Endodermal cell (in vitro differentiated cells): ENCODE measurements around the gene RIT2. TPM values are rescaled to one million over a fixed set of nuclear protein-coding genes. Genes with fewer than 3 reads are reported as not detected.

Experiments
- DNase-seq: peaks from one replicate; pipeline ENCODE4 v3.0.0-alpha.2; 2017
- H3K27ac ChIP-seq: 2 replicates; pipeline ENCODE4 v1.5.1; 2013; ENCODE audit warnings: mild to moderate bottlenecking, low read depth, low read length, moderate library complexity
- H3K27me3 ChIP-seq: 2 replicates; pipeline ENCODE4 v1.6.1; 2013; ENCODE audit warnings: mild to moderate bottlenecking, low read length, moderate library complexity; ENCODE audit not compliant: insufficient read depth, control insufficient read depth, poor library complexity, severe bottlenecking
- H3K36me3 ChIP-seq: 2 replicates; pipeline ENCODE4 v1.7.0; 2013; ENCODE audit warnings: mild to moderate bottlenecking, low read length, moderate library complexity; ENCODE audit not compliant: control insufficient read depth, insufficient read depth
- H3K4me1 ChIP-seq: one replicate; pipeline ENCODE4 v1.7.0; 2013; ENCODE audit warnings: low read length; ENCODE audit not compliant: control insufficient read depth, insufficient read depth
- H3K4me3 ChIP-seq: 2 replicates; pipeline ENCODE4 v1.5.1; 2013; ENCODE audit warnings: mild to moderate bottlenecking, low read length, moderate library complexity
- H3K9ac ChIP-seq: 2 replicates; pipeline ENCODE4 v1.6.1; 2013; ENCODE audit warnings: mild to moderate bottlenecking, low read length, moderate library complexity; ENCODE audit not compliant: poor library complexity, severe bottlenecking; ENCODE audit errors: extremely low read depth
- H3K9me3 ChIP-seq: 2 replicates; pipeline ENCODE4 v1.6.1; 2013; ENCODE audit warnings: mild to moderate bottlenecking, low read length, moderate library complexity; ENCODE audit not compliant: control insufficient read depth
- H3K27ac Mint-ChIP-seq: 2 replicates; pipeline ENCODE4 v1.8.0; 2020; ENCODE audit warnings: mixed read lengths
- H3K27me3 Mint-ChIP-seq: 2 replicates; pipeline ENCODE4 v1.8.0; 2021; ENCODE audit warnings: mild to moderate bottlenecking, mixed read lengths; ENCODE audit not compliant: insufficient read depth
- H3K36me3 Mint-ChIP-seq: 2 replicates; pipeline ENCODE4 v1.8.0; 2020; ENCODE audit warnings: low read depth, mixed read lengths
- H3K4me1 Mint-ChIP-seq: 2 replicates; pipeline ENCODE4 v1.8.0; 2020; ENCODE audit warnings: mixed read lengths
- H3K4me3 Mint-ChIP-seq: 2 replicates; pipeline ENCODE4 v1.8.0; 2020; ENCODE audit warnings: mild to moderate bottlenecking, moderate library complexity, mixed read lengths
- H3K9me3 Mint-ChIP-seq: 2 replicates; pipeline ENCODE4 v1.8.0; 2020; ENCODE audit warnings: mild to moderate bottlenecking, mixed read lengths
- WGBS, 2 experiments: methylation state at CpG; one replicate each; pipeline versions ENCODE4 v1.1.5 to v1.1.7; 2013; ENCODE audit warnings: missing lambda C conversion rate in 2 of 2, mixed read lengths in 1 of 2; ENCODE audit not compliant: insufficient coverage in 1 of 2, insufficient read length in 1 of 2; 5-methylcytosine and 5-hydroxymethylcytosine counted together
- total RNA-seq, 2 donors: library from RNA; stranded (reverse); fragmentation: NEBNext Ultra II Directional in 1 of 2; extraction: Animal tissue kit (Norgen Biotek cat#: 25700) in 1 of 2; gene quantifications; 2 replicates in 1 of 2; 3 replicates in 1 of 2; pipeline ENCODE4 v1.2.1, GENCODE V29; 2021
- TF ChIP-seq, protein P1 (sequence below): fragments of 200-600 bp; sonication (generic); conservative IDR thresholded peaks from 2 replicates; pipeline ENCODE4 v1.5.0; 2021; ENCODE audit warnings: antibody characterized with exemption, mild to moderate bottlenecking

Gene RIT2
- total RNA-seq, 2 donors from 2014 or later = 0.81 TPM; not detected in 1

DNA sequence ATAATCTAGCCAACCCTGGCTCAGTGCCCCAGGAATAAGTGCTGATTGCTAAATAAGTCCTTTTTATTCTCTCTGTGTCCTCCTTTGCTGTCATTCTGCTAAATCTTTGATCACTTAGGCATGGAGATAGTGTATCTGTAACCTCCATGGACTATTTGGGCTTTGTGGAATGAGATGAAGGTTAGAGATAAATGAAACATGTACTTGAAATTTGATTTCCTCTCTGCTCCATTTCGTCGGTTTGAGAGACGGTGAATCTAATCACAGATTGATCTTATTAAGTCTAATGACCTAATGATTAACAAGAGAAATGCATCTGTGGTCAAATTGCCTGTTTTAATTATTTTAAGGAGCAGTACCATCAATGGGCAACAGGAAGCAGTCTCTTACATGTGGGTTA lies 159.2 kb downstream of the RIT2 start:
- no peak overlapping the region for H3K4me3 Mint-ChIP-seq
- no peak for DNase-seq
- H3K36me3 Mint-ChIP-seq = no peaks in the 10 kb centered on the region
- no peaks in the 10 kb centered on the region for H3K27me3 Mint-ChIP-seq
- Histone ChIP-seq H3K9me3 (no peaks in the 10 kb centered on the region), H3K27me3 (no peaks in the 10 kb centered on the region), H3K36me3 (no peaks in the 10 kb centered on the region), H3K4me1 (peaks cover 6% of the 10 kb centered on the region), H3K4me3 (no peak overlapping the region), H3K9ac (no peak overlapping the region), H3K27ac (no peak overlapping the region)
- 74 to 96% methylated on average over 3 of the region's 3 CpGs for WGBS, 2 experiments
- H3K4me1 Mint-ChIP-seq = peaks cover 10% of the 10 kb centered on the region
- H3K27ac Mint-ChIP-seq = no peak overlapping the region
- TF ChIP-seq, protein P1, sequence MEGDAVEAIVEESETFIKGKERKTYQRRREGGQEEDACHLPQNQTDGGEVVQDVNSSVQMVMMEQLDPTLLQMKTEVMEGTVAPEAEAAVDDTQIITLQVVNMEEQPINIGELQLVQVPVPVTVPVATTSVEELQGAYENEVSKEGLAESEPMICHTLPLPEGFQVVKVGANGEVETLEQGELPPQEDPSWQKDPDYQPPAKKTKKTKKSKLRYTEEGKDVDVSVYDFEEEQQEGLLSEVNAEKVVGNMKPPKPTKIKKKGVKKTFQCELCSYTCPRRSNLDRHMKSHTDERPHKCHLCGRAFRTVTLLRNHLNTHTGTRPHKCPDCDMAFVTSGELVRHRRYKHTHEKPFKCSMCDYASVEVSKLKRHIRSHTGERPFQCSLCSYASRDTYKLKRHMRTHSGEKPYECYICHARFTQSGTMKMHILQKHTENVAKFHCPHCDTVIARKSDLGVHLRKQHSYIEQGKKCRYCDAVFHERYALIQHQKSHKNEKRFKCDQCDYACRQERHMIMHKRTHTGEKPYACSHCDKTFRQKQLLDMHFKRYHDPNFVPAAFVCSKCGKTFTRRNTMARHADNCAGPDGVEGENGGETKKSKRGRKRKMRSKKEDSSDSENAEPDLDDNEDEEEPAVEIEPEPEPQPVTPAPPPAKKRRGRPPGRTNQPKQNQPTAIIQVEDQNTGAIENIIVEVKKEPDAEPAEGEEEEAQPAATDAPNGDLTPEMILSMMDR = peak; percentile 61
- peaks cover 5% of the 10 kb centered on the region for H3K9me3 Mint-ChIP-seq

DNA sequence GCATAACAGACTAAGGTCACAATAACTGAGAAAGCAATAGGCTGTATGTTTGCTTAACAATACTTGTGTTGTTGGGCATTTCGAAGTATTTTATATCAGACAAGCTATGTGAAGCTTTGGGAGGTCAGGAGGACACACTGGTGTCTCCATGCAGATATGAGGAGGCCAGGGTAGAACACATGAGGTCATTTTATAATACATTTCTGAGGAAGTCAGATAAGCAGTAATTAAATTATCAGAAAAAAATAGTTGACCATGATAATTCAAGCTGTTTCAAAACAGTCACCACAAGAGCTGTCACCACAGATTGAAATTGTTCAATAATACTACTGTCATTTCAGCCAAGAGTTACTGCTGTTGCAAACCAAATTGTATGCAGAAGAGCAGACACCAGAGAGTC lies 160.6 kb downstream of the RIT2 start:
- peaks cover 10% of the 10 kb centered on the region for H3K4me1 Mint-ChIP-seq
- H3K36me3 ChIP-seq = no peaks in the 10 kb centered on the region
- H3K36me3 Mint-ChIP-seq = no peaks in the 10 kb centered on the region
- H3K27me3 Mint-ChIP-seq = no peaks in the 10 kb centered on the region
- no peaks in the 10 kb centered on the region for H3K27me3 ChIP-seq
- H3K9me3 ChIP-seq = no peaks in the 10 kb centered on the region
- no peak overlapping the region for H3K27ac ChIP-seq
- no peak overlapping the region for H3K9ac ChIP-seq
- DNase-seq = no peak
- peaks cover 5% of the 10 kb centered on the region for H3K9me3 Mint-ChIP-seq
- no peak overlapping the region for H3K4me3 Mint-ChIP-seq
- H3K27ac Mint-ChIP-seq = no peak overlapping the region
- WGBS, 2 experiments = 91 to 94% methylated on average over 1 of the region's 1 CpG
- TF ChIP-seq, protein P1 = no peak
- H3K4me1 ChIP-seq = peaks cover 4% of the 10 kb centered on the region
- no peak overlapping the region for H3K4me3 ChIP-seq

DNA sequence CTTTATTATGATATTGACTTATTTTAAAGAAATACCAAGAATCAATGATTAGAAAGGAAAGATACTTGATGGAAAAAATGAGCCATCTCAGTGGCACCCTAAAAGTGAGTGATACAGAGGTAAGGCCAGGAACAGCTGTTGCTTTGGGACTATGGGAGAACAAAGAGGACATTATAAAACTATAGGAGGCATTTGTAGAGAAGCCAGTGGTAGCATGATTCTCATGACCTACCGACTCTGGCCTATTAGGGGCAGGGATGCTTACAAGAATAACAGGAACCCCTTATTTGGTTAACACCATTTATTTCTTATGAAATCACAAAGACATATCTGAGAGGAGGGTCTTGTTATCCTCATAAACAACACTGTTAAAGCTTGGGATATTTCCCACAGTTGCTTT lies 162.2 kb downstream of the RIT2 start:
- peaks cover 4% of the 10 kb centered on the region for H3K4me1 ChIP-seq
- H3K9me3 ChIP-seq = no peaks in the 10 kb centered on the region
- H3K27ac ChIP-seq = no peak overlapping the region
- Mint-ChIP-seq H3K4me3 (no peak overlapping the region), H3K4me1 (peaks cover 10% of the 10 kb centered on the region), H3K27me3 (peaks cover under 1% of the 10 kb centered on the region), H3K27ac (no peak overlapping the region), H3K36me3 (no peaks in the 10 kb centered on the region), H3K9me3 (peaks cover 5% of the 10 kb centered on the region)
- TF ChIP-seq, protein P1 = no peak
- WGBS, 2 experiments = 88% methylated on average over 1 of the region's 1 CpG; no CpG with 5 or more reads in 1 of the 2 experiments
- H3K4me3 ChIP-seq = no peak overlapping the region
- no peak for DNase-seq
- no peak overlapping the region for H3K9ac ChIP-seq
- no peaks in the 10 kb centered on the region for H3K27me3 ChIP-seq
- H3K36me3 ChIP-seq = no peaks in the 10 kb centered on the region
